Measurements from ENCODE around the gene LINGO1.

DNA sequence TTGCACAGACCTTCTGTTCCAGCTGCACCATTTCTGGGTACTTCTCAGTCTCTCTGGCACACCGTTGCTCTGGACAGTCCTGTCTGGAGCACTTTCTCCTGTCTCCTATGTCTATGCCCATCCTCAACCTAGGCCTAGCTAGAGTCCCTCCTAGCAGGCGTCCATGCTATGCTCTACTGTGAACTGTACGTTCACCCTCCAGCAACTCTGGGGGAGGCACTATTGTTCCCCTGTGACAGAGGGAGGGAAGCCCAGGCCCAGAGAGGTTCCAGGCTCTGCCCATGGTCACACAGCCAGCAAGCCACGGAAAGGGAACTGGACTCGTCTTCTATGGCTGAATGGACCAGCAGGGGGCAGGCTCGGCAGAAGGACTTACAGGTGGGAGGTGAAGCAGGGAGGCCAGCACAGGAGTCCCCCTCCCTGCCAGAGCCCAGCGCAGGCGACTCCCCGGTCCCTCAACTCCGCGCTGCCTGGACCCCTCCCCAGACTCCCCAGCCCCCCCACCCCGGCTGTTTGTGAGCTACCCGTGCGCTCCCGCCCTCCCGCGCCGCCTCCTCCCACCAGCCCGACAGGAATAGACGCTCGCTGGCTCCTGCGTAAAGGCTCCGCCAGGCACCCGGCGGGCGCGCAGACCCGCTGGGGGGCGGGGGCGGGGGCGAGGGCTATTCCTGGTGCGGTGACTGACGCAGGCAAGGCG is 1.7 kb upstream of the LINGO1 start:
- TF ChIP-seq CTCF (IDR thresholded peaks at IDR 0.05) (peak in 2 of 6 experiments; percentile 11 to 26), POLR2A (IDR thresholded peaks at IDR 0.05) (no peak)

All from thyroid gland (tissue), 4 donors.